Right lobe of liver (tissue), 6 donors: Measurements from ENCODE around the gene SCUBE3. TPM values are rescaled to one million over a fixed set of nuclear protein-coding genes. Genes with fewer than 3 reads are reported as not detected.

ENCODE experiments used
- ATAC-seq, 4 donors: fragments of 200-7000 bp; cut with Tn5 transposase; one replicate each; pipeline ENCODE4 v1.9.1; 2020; ENCODE audit warnings: mild to moderate bottlenecking in 4 of 4, moderate library complexity in 4 of 4
- DNase-seq, 3 donors: peaks; one replicate each; pipeline ENCODE4 v3.0.0-alpha.2; 2020
- H3K27ac ChIP-seq, 3 donors: fragments of 200-600 bp; one replicate each; pipeline ENCODE4 v1.8.0; 2022
- H3K27me3 ChIP-seq, 2 donors: fragments of 200-600 bp; one replicate each; pipeline ENCODE4 v1.8.0; 2022
- H3K36me3 ChIP-seq, 4 donors: fragments of 200-600 bp; sonication (generic) in 1 of 4; one replicate each; pipeline versions ENCODE4 v1.5.1 to v1.8.0; 2017 to 2022; ENCODE audit warnings: control low read depth in 1 of 4
- H3K4me1 ChIP-seq, 4 donors: fragments of 200-600 bp; sonication (generic) in 1 of 4; one replicate each; pipeline versions ENCODE4 v1.5.1 to v1.8.0; 2017 to 2022; ENCODE audit warnings: control low read depth in 1 of 4
- H3K4me3 ChIP-seq, 3 donors: fragments of 200-600 bp; one replicate each; pipeline ENCODE4 v1.8.0; 2022
- H3K9me3 ChIP-seq, 4 donors: fragments of 200-600 bp; sonication (generic) in 1 of 4; one replicate each; pipeline versions ENCODE4 v1.5.1 to v1.8.0; 2017 to 2022; ENCODE audit warnings: control low read depth in 1 of 4
- CTCF ChIP-seq, 4 donors: fragments of 200-600 bp in 3 of 4; fragments of 450-650 bp in 1 of 4; IDR thresholded peaks; one replicate each; pipeline versions ENCODE4 v1.5.1 to v1.8.0; 2016 to 2022; ENCODE audit warnings: antibody characterized with exemption in 4 of 4, mild to moderate bottlenecking in 2 of 4
- POLR2A ChIP-seq: fragments of 450-650 bp; IDR thresholded peaks from one replicate; pipeline ENCODE4 v1.6.1; 2017; ENCODE audit warnings: antibody characterized with exemption, mild to moderate bottlenecking
- WGBS: methylation state at CpG from one replicate; pipeline ENCODE4 v1.1.6; 2018; ENCODE audit warnings: low coverage, low lambda C conversion rate; ENCODE audit not compliant: insufficient coverage; ENCODE audit errors: missing lambda C conversion rate; 5-methylcytosine and 5-hydroxymethylcytosine counted together
- intact Hi-C, 2 donors: fragments of 100-400 bp; cut with DNase I; formaldehyde crosslinking; loops; one replicate each; pipeline versions ENCODE4 v1.11.2 to v1.14.1; 2022
- total RNA-seq, 6 experiments: library from RNA; depleted of rRNA in 2 of 6; stranded (reverse); fragments of >200 nt in 2 of 6; fragmentation: NEBNext Ultra II Directional in 3 of 6; extraction: Animal tissue kit (Norgen Biotek cat#: 25700) in 3 of 6; gene quantifications; one replicate each; pipeline versions ENCODE4 v1.1.0 to v1.2.4, GENCODE V29; 2016 to 2023
- donor health status: DM: no; HTN: yes; CAD: no.
- donor health status: DM: no; HTN: no; CAD: no.
- donor health status: DM: no; HTN: no; CAD: no.
- donor health status: DM: no; HTN: yes; CAD: no.
- donor health status: DM: no; HTN: yes; CAD: no.

Gene SCUBE3
- total RNA-seq, 6 experiments from 2014 or later = 0.05 to 0.11 (median 0.07) TPM; not detected in 2

GRCh38 chr6:35220711-35221110, 7.0 kb downstream of the SCUBE3 start:
- intact Hi-C loops = no loop called here
- Histone ChIP-seq H3K27me3 (no peaks in the 10 kb centered on the region), H3K27ac (no peak overlapping the region), H3K4me1 (no peaks in the 10 kb centered on the region), H3K9me3 (no peaks in the 10 kb centered on the region), H3K36me3 (no peaks in the 10 kb centered on the region), H3K4me3 (no peak overlapping the region)
- TF ChIP-seq POLR2A (no peak), CTCF (IDR thresholded peaks at IDR 0.05) (no peak)
- ATAC-seq = no peak
- DNase-seq = no peak
- WGBS = 86% methylated on average over 1 of the region's 1 CpG

GRCh38 chr6:35223396-35223795, 9.6 kb downstream of the SCUBE3 start:
- Histone ChIP-seq H3K36me3 (no peaks in the 10 kb centered on the region), H3K4me1 (no peaks in the 10 kb centered on the region), H3K4me3 (no peak overlapping the region), H3K27me3 (no peaks in the 10 kb centered on the region), H3K9me3 (no peaks in the 10 kb centered on the region), H3K27ac (no peak overlapping the region)
- intact Hi-C loops = no loop called here
- TF ChIP-seq CTCF (IDR thresholded peaks at IDR 0.05) = no peak
- TF ChIP-seq POLR2A = no peak
- WGBS = 100% methylated on average over 1 of the region's 2 CpGs
- ATAC-seq = no peak
- no peak for DNase-seq

- ATAC-seq (no peak), DNase-seq (no peak)
- intact Hi-C loops = no loop called here
- no peak overlapping the region for H3K4me3 ChIP-seq
- no peaks in the 10 kb centered on the region for H3K27me3 ChIP-seq
- no peaks in the 10 kb centered on the region for H3K36me3 ChIP-seq
- 71% methylated on average over 4 of the region's 4 CpGs for WGBS
- H3K9me3 ChIP-seq = no peaks in the 10 kb centered on the region
- no peak for TF ChIP-seq POLR2A
- H3K4me1 ChIP-seq = no peaks in the 10 kb centered on the region
- no peak overlapping the region for H3K27ac ChIP-seq
Observed at GRCh38 chr6:35224720-35225119, 11.0 kb downstream of the SCUBE3 start.

- no peak overlapping the region for H3K4me3 ChIP-seq
- DNase-seq (no peak), ATAC-seq (no peak)
- no peaks in the 10 kb centered on the region for H3K9me3 ChIP-seq
- WGBS = 94% methylated on average over 3 of the region's 6 CpGs
- no peaks in the 10 kb centered on the region for H3K27me3 ChIP-seq
- intact Hi-C loops = no loop called here
- H3K4me1 ChIP-seq = peaks cover 0 to 16% (median 2%) of the 10 kb centered on the region in 4 donors
- H3K27ac ChIP-seq = no peak overlapping the region
- no peaks in the 10 kb centered on the region for H3K36me3 ChIP-seq
- no peak for TF ChIP-seq POLR2A
- no peak for TF ChIP-seq CTCF (IDR thresholded peaks at IDR 0.05)
Observed at GRCh38 chr6:35228481-35228880, 14.7 kb downstream of the SCUBE3 start.

- no peak for TF ChIP-seq POLR2A
- Histone ChIP-seq H3K27ac (no peak overlapping the region), H3K9me3 (no peaks in the 10 kb centered on the region), H3K4me1 (peaks cover 0 to 16% (median 2%) of the 10 kb centered on the region in 4 donors), H3K36me3 (no peaks in the 10 kb centered on the region), H3K27me3 (no peaks in the 10 kb centered on the region), H3K4me3 (no peak overlapping the region)
- intact Hi-C loops = no loop called here
- DNase-seq (no peak), ATAC-seq (no peak)
- 96% methylated on average over 4 of the region's 5 CpGs for WGBS
Observed at GRCh38 chr6:35229304-35229703, 15.5 kb downstream of the SCUBE3 start.

GRCh38 chr6:35230498-35230897, 16.7 kb downstream of the SCUBE3 start:
- Histone ChIP-seq H3K4me3 (no peak overlapping the region), H3K9me3 (no peaks in the 10 kb centered on the region), H3K36me3 (no peaks in the 10 kb centered on the region), H3K27me3 (no peaks in the 10 kb centered on the region), H3K27ac (no peak overlapping the region), H3K4me1 (peaks cover 0 to 16% (median 2%) of the 10 kb centered on the region in 4 donors)
- intact Hi-C loops = loop anchor here in 1 of 2 donors (10.0 kb wide), 1 partner anchor 86 kb away; the partner anchor contains the start of gene TCP11
- DNase-seq = no peak
- ATAC-seq = no peak
- TF ChIP-seq CTCF (IDR thresholded peaks at IDR 0.05) (no peak), POLR2A (no peak)
- 100% methylated on average over 1 of the region's 1 CpG for WGBS
